Stimulated activated CD4-positive, alpha-beta T cell treated with anti-CD3 and anti-CD28 coated beads, Interleukin-2, amount 100 ng/mL, for 4 hours (primary cell): ENCODE results near the gene TAF3.

ENCODE experiments used
- DNase-seq: peaks from one replicate; pipeline ENCODE4 v3.0.0-alpha.2; 2020; ENCODE audit warnings: low read depth

TAF3 gene

GRCh38 chr10:8045726-8046494, 227.6 kb downstream of the TAF3 start:
- DNase-seq, result no peak

GRCh38 chr10:8047452-8048280, 229.4 kb downstream of the TAF3 start:
- DNase-seq, result no peak

GRCh38 chr10:8048281-8049008, 230.1 kb downstream of the TAF3 start:
- peak; percentile 51 for DNase-seq

DNA sequence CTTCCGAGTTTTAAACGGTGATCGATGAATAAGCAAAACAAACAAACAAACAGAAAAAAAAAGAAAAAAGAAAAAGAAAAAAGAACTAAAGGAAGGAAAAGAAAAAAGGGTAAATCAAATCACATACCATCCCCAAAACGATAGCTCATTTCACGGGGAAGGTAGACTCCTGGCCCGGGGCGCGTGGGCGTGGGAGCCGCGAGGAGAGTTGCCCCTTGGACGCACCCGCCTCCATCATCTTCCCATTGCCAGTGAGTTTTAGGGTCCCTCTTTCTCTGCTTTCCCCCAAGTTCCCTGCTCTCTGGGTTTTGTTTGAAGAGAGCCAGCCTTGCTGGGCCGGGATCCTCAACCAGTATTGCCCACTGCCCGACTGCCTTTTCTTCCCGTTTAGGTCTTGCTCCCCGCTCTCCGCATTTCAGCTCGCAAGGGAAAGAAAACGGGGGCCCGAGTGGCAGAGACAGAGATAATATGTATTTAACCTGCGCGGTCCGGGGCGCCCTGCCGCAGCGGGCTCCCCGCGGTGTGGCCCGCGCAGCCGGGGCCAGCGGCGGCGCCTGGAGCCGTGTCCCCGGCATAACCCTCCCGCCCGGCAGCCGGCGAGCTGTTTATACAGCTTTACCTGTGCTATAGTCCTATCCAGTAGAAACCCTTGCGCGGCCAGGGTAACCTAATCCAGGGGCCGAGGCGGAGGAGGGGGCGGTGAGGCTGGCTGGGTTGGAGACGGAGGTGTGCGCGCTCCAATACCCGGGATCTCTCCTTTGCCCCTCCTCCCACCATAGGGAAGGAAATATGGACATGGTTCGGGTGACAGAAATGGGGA, 230.9 kb downstream of the TAF3 start:
- DNase-seq, result no peak

- no peak for DNase-seq
Observed at GRCh38 chr10:8049865-8050555, 231.7 kb downstream of the TAF3 start.

GRCh38 chr10:8050556-8051108, 232.3 kb downstream of the TAF3 start:
- DNase-seq, result no peak

GRCh38 chr10:8051109-8051821, 233.0 kb downstream of the TAF3 start:
- no peak for DNase-seq

DNA sequence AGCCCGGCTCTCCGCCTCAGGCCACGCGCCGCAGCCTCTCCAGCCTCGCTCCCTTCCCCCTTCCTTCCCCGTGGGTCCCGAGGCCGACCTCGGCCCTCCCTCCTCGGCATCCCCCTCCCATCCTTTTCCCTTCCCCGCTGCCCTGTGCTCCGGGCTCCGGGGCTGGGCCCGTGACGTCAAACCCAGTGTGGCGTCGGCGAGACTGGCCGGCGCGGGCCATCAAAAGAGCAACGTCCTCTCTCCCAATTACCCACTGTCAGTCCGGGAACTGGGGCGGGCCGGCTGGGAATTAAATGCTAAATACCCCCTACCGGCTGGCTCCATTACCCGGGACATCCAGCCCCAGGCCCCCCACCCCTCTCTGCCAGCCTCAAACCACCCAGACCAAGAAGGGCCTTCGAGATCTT, 233.5 kb downstream of the TAF3 start:
- no peak for DNase-seq

DNA sequence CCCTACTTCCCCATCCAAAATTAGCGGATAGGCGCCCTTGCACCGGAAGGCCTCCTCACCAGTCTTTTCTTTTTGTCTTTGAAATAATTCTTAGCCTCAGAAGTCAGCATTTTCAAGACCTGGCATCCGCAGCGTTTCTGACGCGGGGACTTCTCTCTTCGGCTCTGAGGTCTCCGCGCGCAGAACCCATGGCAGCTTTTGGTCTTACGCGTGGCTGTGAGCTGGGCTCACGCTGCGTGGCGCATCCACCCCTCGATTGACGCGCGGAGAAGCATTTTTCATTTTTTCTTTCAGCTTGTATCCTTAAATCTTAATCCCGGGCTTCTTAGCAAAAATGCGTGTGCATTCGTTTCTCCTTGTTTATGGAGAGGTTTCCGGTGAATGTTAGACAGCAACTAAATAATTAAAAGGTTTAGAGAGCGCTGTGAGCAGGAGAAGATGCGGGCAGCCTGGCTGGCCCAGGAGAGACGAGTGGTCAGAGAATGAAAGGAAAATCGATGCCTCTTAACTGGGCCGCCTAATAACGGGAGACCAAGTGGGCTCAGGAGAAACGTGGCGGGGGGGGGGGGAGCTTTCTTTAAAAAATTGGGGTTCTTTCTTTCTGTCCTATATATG, 234.1 kb downstream of the TAF3 start:
- DNase-seq, result no peak

DNA sequence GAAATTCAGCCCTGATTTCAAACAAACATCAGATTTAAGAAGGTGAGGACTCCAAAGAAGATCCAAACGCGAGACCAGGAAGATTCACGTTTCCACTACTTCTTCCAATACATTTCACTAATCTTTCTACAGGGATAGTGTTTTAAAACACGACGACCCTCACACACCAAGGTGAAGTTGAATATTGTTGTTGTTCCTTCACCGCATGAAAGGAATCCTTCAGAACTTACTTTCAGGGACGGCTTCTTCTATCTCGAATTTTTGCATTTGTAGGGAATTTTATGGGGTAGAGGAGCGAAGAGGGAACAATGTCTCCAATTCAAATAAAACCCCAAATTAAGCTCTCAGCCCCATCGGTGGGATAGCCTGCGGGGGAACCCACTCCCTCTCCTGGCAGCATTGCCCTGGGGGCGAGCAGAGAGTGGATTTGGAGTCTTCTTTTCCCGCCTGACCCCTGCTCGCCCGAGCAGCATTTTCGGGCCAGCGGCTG, 234.7 kb downstream of the TAF3 start:
- DNase-seq, result no peak

DNA sequence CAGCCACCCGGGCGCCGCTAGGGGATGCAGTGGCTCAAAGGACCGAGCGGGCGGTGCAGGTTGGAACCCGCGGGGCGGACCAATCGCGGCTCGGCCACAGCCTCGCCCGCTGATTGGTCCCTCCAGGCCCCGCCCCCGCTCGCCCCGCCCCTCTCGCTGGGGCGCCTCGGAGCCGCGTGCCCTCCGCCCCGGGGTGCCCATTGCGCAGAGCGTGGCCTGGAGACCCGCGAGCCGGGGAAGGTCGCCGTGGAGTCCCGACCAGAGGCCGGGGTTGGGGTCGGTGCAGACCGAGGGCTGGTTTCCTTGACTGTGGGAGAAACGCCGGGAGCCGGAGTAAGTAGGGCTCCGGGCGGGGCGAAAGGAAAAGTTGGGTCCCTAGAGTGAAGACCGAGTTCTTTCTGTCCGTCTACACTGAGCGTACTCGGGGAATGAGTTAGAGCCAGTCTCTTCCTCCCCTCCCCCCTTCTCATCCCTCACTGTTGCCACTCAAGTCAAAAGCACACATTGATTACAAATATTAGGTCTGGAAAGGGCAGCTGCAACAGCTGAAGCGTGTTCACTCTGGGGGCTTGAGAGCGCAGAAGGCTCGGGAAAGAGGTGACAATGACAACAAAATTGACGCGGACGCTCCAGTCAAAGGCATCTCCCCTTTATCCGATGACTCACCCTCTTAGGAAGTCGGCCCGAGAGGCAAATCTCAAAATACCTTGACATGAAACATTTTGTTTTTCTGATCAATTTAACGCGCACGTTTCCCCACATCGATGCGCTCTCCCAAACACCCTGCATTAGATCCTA, 235.3 kb downstream of the TAF3 start:
- peak; percentile 94 for DNase-seq

DNA sequence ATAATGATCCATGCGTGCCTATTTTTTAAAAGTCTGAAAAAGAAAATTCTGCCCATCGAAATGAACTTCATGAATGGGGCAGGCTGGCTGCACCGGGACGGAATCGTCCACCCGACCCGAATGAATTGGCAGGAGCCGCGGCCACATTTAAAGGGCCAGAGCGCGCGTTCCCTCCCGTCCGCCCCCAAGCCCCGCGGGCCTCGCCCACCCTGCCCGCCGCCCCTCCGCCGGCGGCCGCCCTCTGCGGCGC, 235.9 kb downstream of the TAF3 start:
- DNase-seq, result no peak

GRCh38 chr10:8054494-8055407, 236.4 kb downstream of the TAF3 start, which contains the start of gene GATA3:
GATA3 (plus strand) TSS chr10:8054688; CDS start chr10:8055656, 968 bp downstream.
- DNase-seq, result peak; percentile 65

- DNase-seq, result no peak
Observed at GRCh38 chr10:8055420-8056349, 237.4 kb downstream of the TAF3 start.

- no peak for DNase-seq
Observed at GRCh38 chr10:8056378-8056777, 238.1 kb downstream of the TAF3 start.

DNA sequence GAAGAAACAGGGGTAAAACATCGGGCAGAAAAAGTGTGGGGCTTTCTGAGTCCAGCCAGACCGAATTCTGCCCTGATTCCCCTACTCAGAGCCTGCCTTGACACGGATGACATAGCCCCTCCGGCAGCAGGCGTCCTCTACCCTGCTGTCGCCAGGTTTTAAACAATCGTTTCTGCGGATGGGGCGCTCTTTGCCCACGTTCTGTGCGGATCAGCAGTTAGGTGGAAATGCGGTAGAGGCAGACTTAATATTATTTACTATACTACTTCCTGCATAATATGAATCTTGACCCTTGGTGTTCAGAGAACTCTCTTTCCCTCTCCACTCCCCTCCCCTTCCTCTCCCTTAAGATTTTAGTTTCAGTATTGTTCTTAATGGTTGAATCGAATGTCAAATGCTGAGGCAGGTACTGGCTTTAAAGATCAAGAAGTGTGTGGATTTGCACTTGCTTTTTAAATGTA, 238.6 kb downstream of the TAF3 start:
- no peak for DNase-seq
